ENCODE data around the gene CRTAC1.

GRCh38 chr10:98058295-98058694, 27.9 kb upstream of the CRTAC1 start:
- TF ChIP-seq PATZ1 (CRISPR knock-in tag; IDR thresholded peaks at IDR 0.05; ENCODE audit: borderline replicate concordance) (no peak), TOX (CRISPR knock-in tag; IDR thresholded peaks at IDR 0.05; ENCODE audit: borderline replicate concordance) (no peak), POU6F1 (CRISPR knock-in tag; IDR thresholded peaks at IDR 0.05; ENCODE audit: borderline replicate concordance, low read depth) (no peak)

Measured in SK-N-SH treated with all-trans-retinoic acid at 6 μM for 48 hours (cell line).